ENCODE results near the gene SHISA5.
"Not testable (repeated sequence)": the region's sequence is repeated elsewhere in the genome, so short reads cannot be mapped to it uniquely, and the experiment has no call there.

Gene SHISA5

GRCh38 chr3:48476426-48477053, 27.4 kb downstream of the SHISA5 start:
- DNase-seq = no peak

DNA sequence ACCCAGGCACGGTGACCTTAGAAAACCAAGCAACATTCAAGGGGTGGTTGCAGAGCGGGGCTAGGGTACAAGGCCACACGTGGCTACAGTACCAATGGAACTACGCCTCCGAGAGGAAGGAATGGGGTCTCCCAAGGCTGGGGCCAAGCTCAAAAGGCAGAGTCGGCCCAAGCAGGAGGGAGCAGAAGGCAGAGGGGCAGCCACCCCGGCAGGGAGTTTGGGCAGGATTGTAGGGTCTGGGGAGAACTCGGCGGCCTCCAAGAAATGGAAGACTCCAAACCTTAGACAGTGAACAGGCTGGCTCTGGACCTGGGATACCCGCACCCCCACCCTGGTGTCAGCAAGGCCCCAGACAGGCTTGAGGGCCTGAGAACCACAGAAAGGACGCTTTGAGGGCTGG, 28.8 kb downstream of the SHISA5 start:
- no peak for DNase-seq

DNA sequence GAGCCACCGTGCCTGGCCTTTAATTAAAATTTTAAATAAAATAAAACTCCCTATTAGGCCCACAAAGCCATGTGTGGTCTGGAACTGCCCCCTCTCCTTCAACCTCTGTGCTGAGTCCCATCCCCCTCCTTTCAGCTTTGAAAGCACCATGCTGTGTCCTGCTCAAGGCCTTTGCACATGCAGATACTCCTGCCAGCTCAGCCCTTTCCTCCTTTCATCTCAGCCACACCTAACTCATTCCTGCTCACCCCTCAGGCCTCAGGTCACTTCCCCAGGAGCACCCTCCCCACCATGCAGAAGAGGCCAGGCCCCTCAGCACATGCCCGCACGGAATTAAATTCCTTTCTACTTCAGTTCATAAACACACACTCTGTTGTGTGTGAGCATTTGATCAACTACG, 29.4 kb downstream of the SHISA5 start:
- no peak for DNase-seq

- not testable (repeated sequence) for DNase-seq
These were observed 29.9 kb downstream of the SHISA5 start for GRCh38 chr3:48474031-48474430.

- no peak for DNase-seq
These were observed 30.4 kb downstream of the SHISA5 start for GRCh38 chr3:48473617-48473952.

- DNase-seq = peak; percentile 90
These were observed 30.9 kb downstream of the SHISA5 start for GRCh38 chr3:48472923-48473616.

GRCh38 chr3:48472673-48472922, 31.4 kb downstream of the SHISA5 start:
- no peak for DNase-seq

GRCh38 chr3:48470286-48470685, 33.7 kb downstream of the SHISA5 start:
- DNase-seq = no peak

- no peak for DNase-seq
These were observed 34.7 kb downstream of the SHISA5 start for GRCh38 chr3:48469046-48469915.

- no peak for DNase-seq
These were observed 35.6 kb downstream of the SHISA5 start for GRCh38 chr3:48468329-48468731.

GRCh38 chr3:48467473-48468267, 36.3 kb downstream of the SHISA5 start:
- no peak for DNase-seq

- no peak for DNase-seq
These were observed 36.9 kb downstream of the SHISA5 start for GRCh38 chr3:48467110-48467454.

DNA sequence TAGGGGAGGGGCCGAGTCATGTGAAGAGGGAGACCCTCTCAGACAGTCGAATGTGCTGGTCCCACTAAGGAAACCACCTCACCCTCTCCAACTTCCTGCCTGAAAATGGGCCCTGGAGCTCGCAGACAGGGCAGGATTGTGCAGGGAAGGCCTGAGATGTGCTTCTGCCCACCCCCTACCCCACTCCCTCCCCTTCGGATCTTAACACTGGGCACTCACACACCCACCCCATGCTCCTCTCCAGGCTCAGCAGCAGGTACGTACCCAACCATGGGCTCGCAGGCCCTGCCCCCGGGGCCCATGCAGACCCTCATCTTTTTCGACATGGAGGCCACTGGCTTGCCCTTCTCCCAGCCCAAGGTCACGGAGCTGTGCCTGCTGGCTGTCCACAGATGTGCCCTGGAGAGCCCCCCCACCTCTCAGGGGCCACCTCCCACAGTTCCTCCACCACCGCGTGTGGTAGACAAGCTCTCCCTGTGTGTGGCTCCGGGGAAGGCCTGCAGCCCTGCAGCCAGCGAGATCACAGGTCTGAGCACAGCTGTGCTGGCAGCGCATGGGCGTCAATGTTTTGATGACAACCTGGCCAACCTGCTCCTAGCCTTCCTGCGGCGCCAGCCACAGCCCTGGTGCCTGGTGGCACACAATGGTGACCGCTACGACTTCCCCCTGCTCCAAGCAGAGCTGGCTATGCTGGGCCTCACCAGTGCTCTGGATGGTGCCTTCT, 37.4 kb downstream of the SHISA5 start:
- DNase-seq = no peak

DNA sequence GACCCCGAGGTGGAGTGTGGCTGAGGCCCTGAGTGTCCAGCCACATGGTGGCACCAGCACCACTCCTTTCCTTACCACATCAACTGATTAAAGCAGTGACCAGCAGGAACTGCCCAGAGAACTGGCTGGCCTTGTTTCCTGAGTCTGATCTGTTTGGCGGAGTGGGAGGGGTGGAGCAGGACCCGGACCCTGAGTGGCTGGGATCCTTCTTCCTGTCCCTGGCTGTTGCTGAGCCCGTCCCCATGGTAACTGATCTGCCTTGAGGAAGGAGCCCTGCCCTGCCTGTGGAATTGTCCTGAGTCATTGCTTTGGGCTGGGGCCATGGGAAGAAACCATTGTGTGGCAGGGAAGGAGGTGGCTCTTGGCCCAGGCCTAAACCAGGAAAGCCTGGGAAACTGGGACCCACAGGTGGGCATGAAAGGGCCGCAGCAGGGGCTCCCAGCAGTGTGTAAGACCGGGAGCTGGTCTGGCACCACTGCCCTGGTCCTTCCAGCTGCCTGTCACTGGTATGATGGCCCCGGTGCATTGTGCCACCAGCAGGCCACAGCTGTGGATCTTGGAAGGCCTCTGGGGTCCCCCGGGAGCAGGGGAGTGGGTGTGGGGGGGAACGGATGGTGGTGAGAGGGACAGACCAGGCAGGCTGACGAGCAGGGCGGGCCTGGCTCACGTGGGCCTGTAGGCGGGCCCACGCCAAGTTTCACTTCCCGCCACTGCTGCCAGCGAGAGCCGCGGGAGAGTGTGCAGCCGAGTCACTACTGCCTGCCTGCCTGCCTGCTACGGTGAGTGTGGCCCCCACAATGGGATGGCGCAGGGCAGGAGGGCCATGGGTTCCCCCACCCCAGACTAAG, 38.2 kb downstream of the SHISA5 start:
- peak; percentile 67 for DNase-seq

- DNase-seq = no peak
These were observed 38.8 kb downstream of the SHISA5 start for GRCh38 chr3:48465237-48465530.

GRCh38 chr3:48464713-48465221, 39.2 kb downstream of the SHISA5 start:
- no peak for DNase-seq

DNA sequence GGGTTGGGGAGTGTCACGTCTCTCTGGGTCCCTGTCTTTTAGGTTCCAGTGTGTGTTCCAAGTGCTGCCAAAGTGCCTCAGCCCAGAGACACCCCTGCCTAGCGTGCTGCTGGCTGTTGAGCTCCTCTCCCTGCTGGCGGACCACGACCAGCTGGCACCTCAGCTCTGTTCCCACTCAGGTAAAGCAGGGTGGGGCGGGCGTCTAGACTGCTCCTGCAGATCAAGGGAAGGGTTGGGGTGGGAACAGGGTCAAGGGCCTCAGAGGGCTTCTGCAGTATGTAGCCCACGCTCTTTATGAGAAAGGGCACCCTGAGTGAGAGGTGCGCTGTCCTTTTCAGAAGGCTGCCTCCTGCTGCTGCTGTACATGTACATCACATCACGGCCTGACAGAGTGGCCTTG, 40.3 kb downstream of the SHISA5 start:
- no peak for DNase-seq

DNA sequence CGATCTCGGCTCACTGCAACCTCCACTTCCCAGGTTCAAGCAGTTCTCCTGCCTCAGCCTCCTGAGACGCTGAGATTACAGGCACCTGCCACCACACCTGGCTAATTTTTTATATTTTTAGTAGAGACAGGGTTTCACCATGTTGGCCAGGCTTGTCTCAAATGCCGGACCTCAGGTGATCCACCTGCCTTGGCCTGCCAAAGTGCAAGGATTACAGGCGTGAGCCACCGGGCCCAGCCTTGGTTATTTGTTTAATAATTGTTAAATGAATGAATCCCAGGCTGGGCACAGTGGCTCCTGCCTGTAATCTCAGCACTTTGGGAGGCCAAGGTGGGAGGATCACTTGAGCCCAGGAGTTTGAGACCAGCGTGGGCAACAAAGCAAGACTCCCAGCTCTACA, 42.2 kb downstream of the SHISA5 start:
- not testable (repeated sequence) for DNase-seq

DNA sequence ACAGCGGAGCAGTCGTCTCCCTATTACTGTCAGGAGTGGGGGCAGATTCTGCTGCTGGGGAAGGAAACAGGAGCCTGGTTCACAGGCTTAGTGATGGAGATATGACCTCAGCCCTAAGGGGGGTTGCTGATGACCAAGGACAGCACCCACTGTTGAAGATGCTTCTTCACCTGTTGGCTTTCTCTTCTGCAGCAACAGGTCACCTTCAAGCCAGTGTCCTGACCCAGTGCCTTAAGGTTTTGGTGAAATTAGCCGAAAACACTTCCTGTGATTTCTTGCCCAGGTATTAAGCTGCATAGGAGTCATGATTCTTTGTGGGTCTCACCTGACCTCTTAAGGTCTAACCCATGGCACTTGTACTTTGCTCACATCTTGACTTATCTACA, 43.5 kb downstream of the SHISA5 start:
- no peak for DNase-seq

GRCh38 chr3:48459773-48460516, 44.0 kb downstream of the SHISA5 start:
- DNase-seq = no peak

DNA sequence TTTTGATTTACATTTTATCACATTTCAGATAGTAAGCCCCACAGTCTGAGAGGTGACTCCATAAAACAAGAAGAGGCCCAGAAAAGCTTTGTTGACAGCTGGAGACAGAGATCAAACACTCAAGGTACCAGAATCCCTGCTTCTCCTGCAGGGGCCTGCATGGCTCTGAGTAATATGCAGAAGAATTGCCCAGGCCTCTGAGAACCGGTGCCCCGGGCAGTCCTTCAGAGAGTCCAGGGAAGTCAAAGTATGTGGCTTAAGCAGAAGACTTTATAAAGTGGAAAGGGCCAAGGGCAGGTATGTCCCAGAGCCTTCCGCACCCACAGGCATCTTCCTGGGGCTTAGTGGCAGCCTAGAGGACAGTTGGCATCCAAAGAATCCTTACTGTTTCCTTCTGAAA, 44.6 kb downstream of the SHISA5 start:
- DNase-seq = no peak

Measured in effector CD4-positive, alpha-beta T cell (primary cell).